GM12801 (cell line): ENCODE results near the gene DMD.

ENCODE experiments used
- CTCF ChIP-seq: IDR thresholded peaks from one replicate; pipeline ENCODE4 v1.5.1; 2011; ENCODE audit warnings: control low read depth; ENCODE audit not compliant: insufficient read length; ENCODE audit errors: extremely low read depth

DMD gene

GRCh38 chrX:33183361-33183760, 28.0 kb downstream of the DMD start:
- TF ChIP-seq CTCF: no peak

GRCh38 chrX:33178690-33179089, 32.7 kb downstream of the DMD start:
- TF ChIP-seq CTCF: no peak

- TF ChIP-seq CTCF: no peak
Measured at GRCh38 chrX:33178218-33178617, 33.1 kb downstream of the DMD start.

- TF ChIP-seq CTCF: no peak
Measured at GRCh38 chrX:33175201-33175600, 36.1 kb downstream of the DMD start.

GRCh38 chrX:33171041-33171440, 40.3 kb downstream of the DMD start:
- no peak for TF ChIP-seq CTCF

- no peak for TF ChIP-seq CTCF
Measured at GRCh38 chrX:33161829-33162228, 49.5 kb downstream of the DMD start.

GRCh38 chrX:33160273-33160672, 51.1 kb downstream of the DMD start:
- TF ChIP-seq CTCF: no peak
